ENCODE data around the gene REV1. TPM values are rescaled to one million over a fixed set of nuclear protein-coding genes. Genes with fewer than 3 reads are reported as not detected.

Gene REV1
- total RNA-seq, 4 donors from 2014 or later: 37.3 to 71.0 (median 48.5) TPM

- 32 to 34% methylated on average over 31 of the region's 31 CpGs for WGBS, 2 donors
- no peak for DNase-seq (ENCODE audit: low spot score in 2 of 2)
- TF ChIP-seq POLR2A (IDR thresholded peaks at IDR 0.05) (no peak), CTCF (IDR thresholded peaks at IDR 0.05) (no peak)
- intact Hi-C loops (cut with DNase I; ENCODE audit: low total_unique reads): no loop called here
- H3K4me3 ChIP-seq (ENCODE audit: low read depth, poor library complexity, severe bottlenecking): peak overlapping the region; percentile 80
Observed at GRCh38 chr2:99490623-99491461, 1.0 kb upstream of the REV1 start.

- intact Hi-C loops (cut with DNase I; ENCODE audit: low total_unique reads): no loop called here
- DNase-seq (ENCODE audit: low spot score in 2 of 2): peak; percentile 41 to 92
- 0% methylated on average over 48 to 66 of the region's 95 CpGs for WGBS, 2 donors
- H3K4me3 ChIP-seq (ENCODE audit: low read depth, poor library complexity, severe bottlenecking): peak overlapping the region; percentile 80
- no peak for TF ChIP-seq CTCF (IDR thresholded peaks at IDR 0.05)
- TF ChIP-seq POLR2A (IDR thresholded peaks at IDR 0.05): no peak
Observed at GRCh38 chr2:99489063-99489760, 605 bp downstream of the REV1 start.

- DNase-seq (ENCODE audit: low spot score in 2 of 2): no peak
- WGBS, 2 donors: 3 to 6% methylated on average over 8 of the region's 8 CpGs
Observed at GRCh38 chr2:99488539-99489062, 1.2 kb downstream of the REV1 start.

GRCh38 chr2:99487906-99488305, 1.9 kb downstream of the REV1 start:
- 50% methylated on average over 4 of the region's 4 CpGs; no CpG with 5 or more reads in 1 of the 2 donors for WGBS, 2 donors
- no peak overlapping the region for H3K4me3 ChIP-seq (ENCODE audit: low read depth, poor library complexity, severe bottlenecking)
- no peak for DNase-seq (ENCODE audit: low spot score in 2 of 2)
- intact Hi-C loops (cut with DNase I; ENCODE audit: low total_unique reads): no loop called here
- TF ChIP-seq CTCF (IDR thresholded peaks at IDR 0.05): no peak
- no peak for TF ChIP-seq POLR2A (IDR thresholded peaks at IDR 0.05)

More at GRCh38 chr2:99488539-99489062, 1.2 kb downstream of the REV1 start:
- TF ChIP-seq POLR2A (IDR thresholded peaks at IDR 0.05) (no peak), CTCF (IDR thresholded peaks at IDR 0.05) (no peak)
- intact Hi-C loops (cut with DNase I; ENCODE audit: low total_unique reads): no loop called here
- peak overlapping the region; percentile 80 for H3K4me3 ChIP-seq (ENCODE audit: low read depth, poor library complexity, severe bottlenecking)

GRCh38 chr2:99485824-99486223, 4.0 kb downstream of the REV1 start:
- H3K4me3 ChIP-seq (ENCODE audit: low read depth, poor library complexity, severe bottlenecking): no peak overlapping the region
- no peak for DNase-seq (ENCODE audit: low spot score in 2 of 2)
- intact Hi-C loops (cut with DNase I; ENCODE audit: low total_unique reads): no loop called here
- TF ChIP-seq CTCF (IDR thresholded peaks at IDR 0.05): no peak
- no peak for TF ChIP-seq POLR2A (IDR thresholded peaks at IDR 0.05)
- WGBS, 2 donors: 60 to 72% methylated on average over 4 of the region's 4 CpGs
